GM23338 (cell line): ENCODE data around the gene AGXT2. TPM values are rescaled to one million over a fixed set of nuclear protein-coding genes. Genes with fewer than 3 reads are reported as not detected.
"Not testable (repeated sequence)": the region's sequence is repeated elsewhere in the genome, so short reads cannot be mapped to it uniquely, and the experiment has no call there.

Experiments used
- ATAC-seq: fragments of 200-7000 bp; cut with Tn5 transposase; 3 replicates; pipeline ENCODE4 v1.9.1; 2020
- DNase-seq: peaks from one replicate; pipeline ENCODE4 v3.0.0-alpha.2; 2015; ENCODE audit warnings: low spot score
- H2AFZ ChIP-seq: fragments of 200-600 bp; sonication (generic); 2 replicates; pipeline ENCODE4 v1.8.0; 2016; ENCODE audit warnings: antibody characterized with exemption, mild to moderate bottlenecking, moderate library complexity
- H3F3A ChIP-seq: fragments of 200-600 bp; sonication (generic); replicated peaks from 2 replicates; pipeline ENCODE4 v1.8.0; 2017; ENCODE audit warnings: antibody characterized with exemption, mixed run types, low read depth
- H3K27ac ChIP-seq: fragments of 200-600 bp; sonication (generic); 2 replicates; pipeline ENCODE4 v1.6.1; 2016; ENCODE audit warnings: low read depth
- H3K27me3 ChIP-seq: fragments of 200-600 bp; sonication (generic); 2 replicates; pipeline ENCODE4 v1.8.0; 2016; ENCODE audit warnings: mild to moderate bottlenecking, mixed run types, moderate library complexity; ENCODE audit not compliant: insufficient read depth
- H3K36me3 ChIP-seq: fragments of 200-600 bp; sonication (generic); 2 replicates; pipeline ENCODE4 v1.8.0; 2016; ENCODE audit warnings: mild to moderate bottlenecking; ENCODE audit not compliant: insufficient read depth
- H3K4me1 ChIP-seq: fragments of 200-600 bp; sonication (generic); 2 replicates; pipeline ENCODE4 v1.8.0; 2016; ENCODE audit warnings: mild to moderate bottlenecking, moderate library complexity; ENCODE audit not compliant: insufficient read depth
- H3K4me2 ChIP-seq: fragments of 200-600 bp; sonication (generic); 2 replicates; pipeline ENCODE4 v1.7.1; 2017; ENCODE audit warnings: mixed run types
- H3K4me3 ChIP-seq: fragments of 200-600 bp; sonication (generic); 2 replicates; pipeline ENCODE4 v1.6.1; 2016; ENCODE audit warnings: mixed run types
- H3K79me2 ChIP-seq: fragments of 200-600 bp; sonication (generic); replicated peaks from 2 replicates; pipeline ENCODE4 v1.8.0; 2017; ENCODE audit warnings: mild to moderate bottlenecking; ENCODE audit not compliant: insufficient read depth
- H3K9me2 ChIP-seq: fragments of 200-600 bp; sonication (generic); 2 replicates; pipeline ENCODE4 v1.8.0; 2017; ENCODE audit not compliant: insufficient read depth
- H4K20me1 ChIP-seq: fragments of 200-600 bp; sonication (generic); replicated peaks from 2 replicates; pipeline ENCODE4 v1.8.0; 2017; ENCODE audit warnings: mild to moderate bottlenecking; ENCODE audit not compliant: insufficient read depth
- H3K27ac Mint-ChIP-seq: 2 replicates; pipeline ENCODE4 v1.8.0; 2020; ENCODE audit warnings: inconsistent platforms, mild to moderate bottlenecking, moderate library complexity, mixed read lengths
- H3K27me3 Mint-ChIP-seq: 3 replicates; pipeline ENCODE4 v1.8.0; 2022; ENCODE audit warnings: low read depth, mild to moderate bottlenecking, moderate library complexity, mixed read lengths, inconsistent platforms; ENCODE audit not compliant: insufficient read depth, poor library complexity
- H3K36me3 Mint-ChIP-seq: 3 replicates; pipeline ENCODE4 v1.8.0; 2021; ENCODE audit warnings: low read depth, mild to moderate bottlenecking, inconsistent platforms, moderate library complexity, mixed read lengths
- H3K4me1 Mint-ChIP-seq: 3 replicates; pipeline ENCODE4 v1.8.0; 2020; ENCODE audit warnings: mild to moderate bottlenecking, inconsistent platforms, mixed read lengths
- H3K4me3 Mint-ChIP-seq: 3 replicates; pipeline ENCODE4 v1.8.0; 2021; ENCODE audit warnings: moderate library complexity, mild to moderate bottlenecking, inconsistent platforms, mixed read lengths
- H3K9me3 Mint-ChIP-seq: 3 replicates; pipeline ENCODE4 v1.8.0; 2020; ENCODE audit warnings: moderate library complexity, mild to moderate bottlenecking, inconsistent platforms, mixed read lengths
- CREB1 ChIP-seq: fragments of 250-450 bp; sonication (Bioruptor Pico); IDR thresholded peaks from 2 replicates; pipeline ENCODE4 v1.5.0; 2020; ENCODE audit warnings: low read depth, mild to moderate bottlenecking, moderate library complexity
- EZH2 ChIP-seq: fragments of 200-600 bp; sonication (generic); IDR thresholded peaks from one replicate; pipeline ENCODE4 v1.8.0; 2017; ENCODE audit warnings: antibody characterized with exemption, mild to moderate bottlenecking, low read depth; ENCODE audit not compliant: unreplicated experiment
- EZH2phosphoT487 ChIP-seq: fragments of 200-600 bp; sonication (generic); IDR thresholded peaks from one replicate; pipeline ENCODE4 v1.8.1; 2018; ENCODE audit warnings: antibody characterized with exemption; ENCODE audit not compliant: unreplicated experiment
- JUNB ChIP-seq: IDR thresholded peaks from one replicate; pipeline ENCODE4 v1.6.1; 2016; ENCODE audit warnings: antibody characterized with exemption; ENCODE audit not compliant: unreplicated experiment
- NANOG ChIP-seq: IDR thresholded peaks from 2 replicates; pipeline ENCODE4 v1.6.1; 2016; ENCODE audit warnings: antibody characterized with exemption, borderline replicate concordance
- POLR2AphosphoS5 ChIP-seq: IDR thresholded peaks from 2 replicates; pipeline ENCODE4 v1.6.1; 2016; ENCODE audit warnings: antibody characterized with exemption, low read depth
- REST ChIP-seq: IDR thresholded peaks from one replicate; pipeline ENCODE4 v1.6.1; 2018; ENCODE audit warnings: antibody characterized with exemption; ENCODE audit not compliant: unreplicated experiment
- STAT1 ChIP-seq: IDR thresholded peaks from one replicate; pipeline ENCODE4 v1.6.1; 2016; ENCODE audit warnings: antibody characterized with exemption; ENCODE audit not compliant: unreplicated experiment
- ZNF331 ChIP-seq: fragments of 250-450 bp; sonication (Bioruptor Pico); IDR thresholded peaks from 2 replicates; pipeline ENCODE4 v1.5.0; 2020; ENCODE audit warnings: low read depth, mild to moderate bottlenecking, moderate library complexity
- polyA plus RNA-seq: library from polyadenylated mRNA; unstranded; fragments of >200 nt; fragmentation: Nextera tagmentation; extraction: Ambion mirVana; gene quantifications from 2 replicates; pipeline ENCODE4 v1.2.1, GENCODE V29; 2016
- total RNA-seq: library from RNA; depleted of rRNA; stranded (reverse); fragments of >200 nt; shearing (Covaris generic); gene quantifications from 2 replicates; pipeline ENCODE4 v1.2.3, GENCODE V29; 2014
- TF ChIP-seq, protein P1 (sequence below), 2 experiments: fragments of 200-600 bp in 1 of 2; sonication (generic) in 1 of 2; conservative IDR thresholded peaks; 2 replicates each; pipeline versions ENCODE4 v1.5.1 to v1.6.1; 2016 to 2017; ENCODE audit warnings: antibody characterized with exemption in 2 of 2, low read depth in 2 of 2, mild to moderate bottlenecking in 2 of 2, moderate library complexity in 1 of 2
- TF ChIP-seq, protein P2 (sequence below): IDR thresholded peaks from 2 replicates; pipeline ENCODE4 v1.6.1; 2016; ENCODE audit warnings: antibody characterized with exemption

Gene AGXT2
- total and polyA plus RNA-seq, 2 experiments from 2014 or later: not detected

DNA sequence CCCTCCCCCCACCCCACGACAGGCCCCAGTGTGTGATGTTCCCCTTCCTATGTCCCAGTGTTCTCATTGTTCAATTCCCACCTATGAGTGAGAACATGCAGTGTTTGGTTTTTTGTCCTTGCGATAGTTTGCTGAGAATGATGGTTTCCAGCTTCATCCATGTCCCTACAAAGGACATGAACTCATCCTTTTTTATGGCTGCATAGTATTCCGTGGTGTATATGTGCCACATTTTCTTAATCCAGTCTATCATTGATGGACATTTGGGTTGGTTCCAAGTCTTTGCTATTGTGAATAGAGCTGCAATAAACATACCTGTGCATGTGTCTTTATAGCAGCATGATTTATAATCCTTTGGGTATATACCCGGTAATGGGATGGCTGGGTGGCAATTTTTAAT, 76.1 kb downstream of the AGXT2 start:
- H3K27me3 ChIP-seq, H3K4me1 ChIP-seq, H3K36me3 ChIP-seq, H3K4me3 ChIP-seq, H4K20me1 ChIP-seq, ATAC-seq, H3K79me2 ChIP-seq, H3K27ac ChIP-seq, H3K9me3 Mint-ChIP-seq, H3K4me2 ChIP-seq, H3K9me2 ChIP-seq, H3K36me3 Mint-ChIP-seq, H2AFZ ChIP-seq, H3K4me1 Mint-ChIP-seq, DNase-seq, H3K27me3 Mint-ChIP-seq, H3K4me3 Mint-ChIP-seq, H3F3A ChIP-seq, H3K27ac Mint-ChIP-seq: not testable (repeated sequence)

GRCh38 chr5:34970552-34970951, 77.2 kb downstream of the AGXT2 start:
- peaks cover 17% of the 10 kb centered on the region for H3K36me3 Mint-ChIP-seq
- Histone ChIP-seq H3F3A (no peaks in the 10 kb centered on the region), H3K36me3 (no peaks in the 10 kb centered on the region), H2AFZ (no peak overlapping the region), H3K27ac (no peak overlapping the region), H3K4me1 (no peaks in the 10 kb centered on the region), H3K4me2 (no peak overlapping the region), H3K9me2 (peaks cover 3% of the 10 kb centered on the region; the same call in 1 of the 2 replicates), H3K79me2 (no peaks in the 10 kb centered on the region), H3K27me3 (no peaks in the 10 kb centered on the region), H4K20me1 (no peaks in the 10 kb centered on the region), H3K4me3 (no peak overlapping the region)
- peaks cover under 1% of the 10 kb centered on the region for H3K4me1 Mint-ChIP-seq
- H3K4me3 Mint-ChIP-seq: no peak overlapping the region
- ATAC-seq: no peak
- H3K27me3 Mint-ChIP-seq: no peaks in the 10 kb centered on the region
- H3K9me3 Mint-ChIP-seq: peaks cover 12% of the 10 kb centered on the region
- H3K27ac Mint-ChIP-seq: no peak overlapping the region
- no peak for DNase-seq
- TF ChIP-seq, protein P1, sequence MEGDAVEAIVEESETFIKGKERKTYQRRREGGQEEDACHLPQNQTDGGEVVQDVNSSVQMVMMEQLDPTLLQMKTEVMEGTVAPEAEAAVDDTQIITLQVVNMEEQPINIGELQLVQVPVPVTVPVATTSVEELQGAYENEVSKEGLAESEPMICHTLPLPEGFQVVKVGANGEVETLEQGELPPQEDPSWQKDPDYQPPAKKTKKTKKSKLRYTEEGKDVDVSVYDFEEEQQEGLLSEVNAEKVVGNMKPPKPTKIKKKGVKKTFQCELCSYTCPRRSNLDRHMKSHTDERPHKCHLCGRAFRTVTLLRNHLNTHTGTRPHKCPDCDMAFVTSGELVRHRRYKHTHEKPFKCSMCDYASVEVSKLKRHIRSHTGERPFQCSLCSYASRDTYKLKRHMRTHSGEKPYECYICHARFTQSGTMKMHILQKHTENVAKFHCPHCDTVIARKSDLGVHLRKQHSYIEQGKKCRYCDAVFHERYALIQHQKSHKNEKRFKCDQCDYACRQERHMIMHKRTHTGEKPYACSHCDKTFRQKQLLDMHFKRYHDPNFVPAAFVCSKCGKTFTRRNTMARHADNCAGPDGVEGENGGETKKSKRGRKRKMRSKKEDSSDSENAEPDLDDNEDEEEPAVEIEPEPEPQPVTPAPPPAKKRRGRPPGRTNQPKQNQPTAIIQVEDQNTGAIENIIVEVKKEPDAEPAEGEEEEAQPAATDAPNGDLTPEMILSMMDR (conservative IDR thresholded peaks at IDR 0.05; ENCODE audit: low read depth in 2 of 2): no peak
- no peak for TF ChIP-seq ZNF331
- no peak for TF ChIP-seq CREB1 (CRISPR knock-in tag)
- TF ChIP-seq JUNB: no peak
- TF ChIP-seq POLR2AphosphoS5: no peak
- TF ChIP-seq NANOG: no peak
- no peak for TF ChIP-seq EZH2phosphoT487
- no peak for TF ChIP-seq STAT1
- no peak for TF ChIP-seq EZH2
- no peak for TF ChIP-seq REST
- TF ChIP-seq, protein P2, sequence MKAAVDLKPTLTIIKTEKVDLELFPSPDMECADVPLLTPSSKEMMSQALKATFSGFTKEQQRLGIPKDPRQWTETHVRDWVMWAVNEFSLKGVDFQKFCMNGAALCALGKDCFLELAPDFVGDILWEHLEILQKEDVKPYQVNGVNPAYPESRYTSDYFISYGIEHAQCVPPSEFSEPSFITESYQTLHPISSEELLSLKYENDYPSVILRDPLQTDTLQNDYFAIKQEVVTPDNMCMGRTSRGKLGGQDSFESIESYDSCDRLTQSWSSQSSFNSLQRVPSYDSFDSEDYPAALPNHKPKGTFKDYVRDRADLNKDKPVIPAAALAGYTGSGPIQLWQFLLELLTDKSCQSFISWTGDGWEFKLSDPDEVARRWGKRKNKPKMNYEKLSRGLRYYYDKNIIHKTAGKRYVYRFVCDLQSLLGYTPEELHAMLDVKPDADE: no peak
